NCI-H187 treated with DMSO at 0.1 percent for 48 hours (cell line): Measurements from ENCODE around the gene RNF121.

ENCODE experiments used
- DNase-seq: peaks from one replicate; lab custom pipeline; 2025; lab: John Stamatoyannopoulos, UW

The RNF121 gene

GRCh38 chr11:71990701-71991100 lies 61.9 kb downstream of the RNF121 start:
- DNase-seq = no peak

DNA sequence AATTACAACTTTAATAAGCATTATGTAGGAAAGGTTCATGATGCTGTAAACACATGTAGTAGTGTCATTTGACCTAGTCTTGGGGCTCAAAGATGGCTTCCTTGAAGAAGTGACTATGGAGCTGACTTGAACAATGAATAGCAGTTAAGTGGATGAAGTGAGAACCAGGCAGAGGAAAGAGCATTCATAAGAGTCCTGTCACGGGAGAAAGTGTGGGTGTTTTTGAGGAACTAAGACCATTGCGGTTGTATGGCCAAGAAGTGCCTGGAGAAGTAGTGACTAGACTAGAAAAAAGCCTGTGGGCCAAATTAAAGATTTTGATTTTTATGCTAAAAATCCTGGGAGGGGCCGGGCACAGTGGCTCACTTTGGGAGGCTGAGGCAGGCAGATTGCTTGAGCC lies 62.6 kb downstream of the RNF121 start:
- DNase-seq = no peak

DNA sequence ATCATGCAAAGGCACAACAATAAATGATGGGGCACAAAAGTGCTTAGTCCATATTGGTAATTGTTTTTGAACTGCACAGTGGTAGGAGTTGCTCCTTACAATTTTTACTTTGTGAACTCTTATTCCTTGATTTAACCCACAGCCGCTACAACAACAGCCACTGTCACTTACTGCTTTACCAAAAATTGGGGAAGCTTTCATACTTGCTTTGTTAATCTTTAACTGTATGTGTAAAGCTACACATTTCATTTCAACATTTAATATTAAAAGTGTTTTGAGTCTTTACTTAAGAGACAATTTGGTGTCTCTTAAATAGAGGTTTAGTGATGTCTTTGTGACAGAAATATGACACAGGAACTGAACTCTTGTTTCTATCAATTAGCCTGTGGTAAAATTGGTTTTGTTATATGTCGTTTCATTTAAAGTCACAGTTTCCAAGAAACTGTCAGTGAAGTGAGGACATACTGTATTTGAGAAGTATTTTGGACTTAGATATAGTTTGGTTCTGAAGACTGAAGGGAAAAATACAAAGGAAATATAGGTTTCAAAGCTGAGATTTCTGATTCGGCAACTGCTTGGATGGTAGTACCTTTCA lies 63.4 kb downstream of the RNF121 start:
- no peak for DNase-seq

DNA sequence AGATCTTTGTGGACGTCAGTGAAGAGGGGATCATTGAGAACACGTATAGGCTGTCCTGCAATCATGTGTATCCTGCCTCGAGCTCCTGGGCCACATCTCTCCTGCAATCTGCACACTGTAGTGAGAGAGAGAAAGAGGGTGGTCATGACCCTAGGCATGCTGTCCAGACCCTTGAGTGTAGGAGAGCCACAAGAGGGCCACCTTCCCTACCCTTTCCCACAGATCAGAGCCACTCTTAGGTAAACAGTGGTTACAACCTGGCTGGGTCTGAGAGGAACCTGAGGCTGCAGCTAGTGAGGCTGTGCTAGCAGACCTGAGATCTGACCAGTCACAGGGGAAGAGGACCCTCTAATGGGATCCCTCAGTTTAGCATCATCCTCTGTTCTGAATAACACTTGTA lies 65.9 kb downstream of the RNF121 start:
- DNase-seq = no peak

DNA sequence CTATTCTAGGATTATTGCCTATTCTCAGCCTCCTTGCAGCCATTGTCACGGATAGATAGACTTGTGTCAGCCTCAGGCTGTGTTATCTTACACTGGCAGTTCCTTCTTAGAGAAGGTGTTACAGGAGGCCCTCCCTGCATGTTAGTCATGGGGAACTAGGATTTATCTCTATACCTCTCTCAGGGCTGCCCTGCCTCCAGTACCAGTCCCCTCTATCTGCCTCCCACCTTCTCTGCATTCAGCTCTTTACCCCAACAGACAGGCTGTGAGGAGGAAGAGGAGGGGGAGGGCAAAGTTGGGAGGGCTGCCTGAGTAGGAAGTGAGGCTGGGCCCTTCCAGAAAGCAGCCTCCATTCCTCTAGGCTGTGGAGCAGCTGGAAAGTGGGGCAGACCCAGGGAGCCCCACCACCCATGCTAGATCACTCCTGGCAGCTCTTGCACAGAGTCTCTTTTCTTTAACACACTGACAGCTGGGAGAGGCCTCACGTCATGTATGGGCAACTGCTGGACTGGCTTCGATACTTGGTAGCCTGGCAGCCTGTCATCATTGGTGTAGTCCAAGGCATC lies 67.0 kb downstream of the RNF121 start:
- no peak for DNase-seq

GRCh38 chr11:71996517-71996916 lies 67.7 kb downstream of the RNF121 start:
- DNase-seq = no peak

GRCh38 chr11:71996946-71997345 lies 68.1 kb downstream of the RNF121 start:
- no peak for DNase-seq

DNA sequence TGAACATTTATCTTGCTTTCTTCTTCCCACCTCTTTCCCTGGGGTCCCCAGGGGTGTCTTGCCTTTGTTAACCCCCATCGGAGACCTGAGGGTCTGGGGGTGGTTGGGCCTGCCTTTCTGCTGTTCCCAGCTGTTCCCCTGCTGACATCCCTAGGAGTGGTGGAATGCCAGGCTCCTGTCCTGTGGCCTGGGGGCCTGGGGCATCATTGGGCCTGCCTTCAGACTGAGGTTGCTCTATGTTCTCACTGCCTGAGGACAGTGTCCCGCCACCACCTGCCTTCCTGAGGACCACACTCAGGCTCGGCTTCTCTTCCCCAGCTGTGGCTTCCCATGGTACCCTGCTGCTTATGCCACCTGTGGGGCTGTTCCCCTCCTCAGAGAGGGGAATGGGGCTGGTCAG lies 68.7 kb downstream of the RNF121 start:
- DNase-seq = no peak

- no peak for DNase-seq
These were observed 69.2 kb downstream of the RNF121 start for GRCh38 chr11:71998061-71998460.

GRCh38 chr11:71998649-71999310 lies 69.9 kb downstream of the RNF121 start, which contains the start of gene IL18BP:
Gene IL18BP (plus strand): TSS chr11:71998909. CDS start chr11:71999985, 1,076 bp downstream.
- no peak for DNase-seq

DNA sequence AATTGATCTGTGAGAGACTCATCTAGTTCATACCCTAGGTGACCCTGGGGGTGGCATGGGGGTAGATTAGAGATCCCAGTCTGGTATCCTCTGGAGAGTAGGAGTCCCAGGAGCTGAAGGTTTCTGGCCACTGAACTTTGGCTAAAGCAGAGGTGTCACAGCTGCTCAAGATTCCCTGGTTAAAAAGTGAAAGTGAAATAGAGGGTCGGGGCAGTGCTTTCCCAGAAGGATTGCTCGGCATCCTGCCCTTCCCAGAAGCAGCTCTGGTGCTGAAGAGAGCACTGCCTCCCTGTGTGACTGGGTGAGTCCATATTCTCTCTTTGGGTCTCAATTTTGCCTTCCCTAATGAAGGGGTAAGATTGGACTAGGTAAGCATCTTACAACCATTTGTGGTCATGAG lies 70.5 kb downstream of the RNF121 start:
- DNase-seq = no peak

DNA sequence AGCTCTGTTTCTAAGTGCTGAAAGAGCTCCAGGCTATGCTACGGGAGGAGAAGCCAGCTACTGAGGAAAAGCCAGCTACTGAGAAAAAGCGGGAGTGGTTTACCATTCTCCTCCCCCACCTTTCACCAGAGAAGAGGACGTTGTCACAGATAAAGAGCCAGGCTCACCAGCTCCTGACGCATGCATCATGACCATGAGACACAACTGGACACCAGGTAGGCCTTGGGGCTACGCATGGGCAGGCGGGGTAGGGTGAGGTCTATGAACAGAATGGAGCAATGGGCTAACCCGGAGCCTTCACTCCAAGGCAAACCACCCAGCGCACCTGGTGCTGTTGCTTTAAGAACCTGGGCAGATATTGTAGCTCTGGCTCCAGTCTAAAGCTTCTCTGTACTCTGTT lies 71.0 kb downstream of the RNF121 start:
- no peak for DNase-seq

GRCh38 chr11:72000202-72000867 lies 71.5 kb downstream of the RNF121 start:
- DNase-seq = no peak

DNA sequence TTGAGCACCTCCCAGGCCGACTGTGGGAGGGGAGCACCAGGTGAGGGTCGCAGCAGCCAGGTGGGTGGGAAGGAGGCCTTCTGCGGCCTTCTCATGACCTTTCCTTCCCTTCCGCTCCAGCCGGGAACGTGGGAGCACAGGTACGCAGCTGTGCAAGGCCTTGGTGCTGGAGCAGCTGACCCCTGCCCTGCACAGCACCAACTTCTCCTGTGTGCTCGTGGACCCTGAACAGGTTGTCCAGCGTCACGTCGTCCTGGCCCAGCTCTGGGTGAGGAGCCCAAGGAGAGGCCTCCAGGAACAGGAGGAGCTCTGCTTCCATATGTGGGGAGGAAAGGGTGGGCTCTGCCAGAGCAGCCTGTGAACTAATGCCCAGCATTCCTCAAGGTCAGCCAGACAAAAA lies 72.4 kb downstream of the RNF121 start:
- no peak for DNase-seq

DNA sequence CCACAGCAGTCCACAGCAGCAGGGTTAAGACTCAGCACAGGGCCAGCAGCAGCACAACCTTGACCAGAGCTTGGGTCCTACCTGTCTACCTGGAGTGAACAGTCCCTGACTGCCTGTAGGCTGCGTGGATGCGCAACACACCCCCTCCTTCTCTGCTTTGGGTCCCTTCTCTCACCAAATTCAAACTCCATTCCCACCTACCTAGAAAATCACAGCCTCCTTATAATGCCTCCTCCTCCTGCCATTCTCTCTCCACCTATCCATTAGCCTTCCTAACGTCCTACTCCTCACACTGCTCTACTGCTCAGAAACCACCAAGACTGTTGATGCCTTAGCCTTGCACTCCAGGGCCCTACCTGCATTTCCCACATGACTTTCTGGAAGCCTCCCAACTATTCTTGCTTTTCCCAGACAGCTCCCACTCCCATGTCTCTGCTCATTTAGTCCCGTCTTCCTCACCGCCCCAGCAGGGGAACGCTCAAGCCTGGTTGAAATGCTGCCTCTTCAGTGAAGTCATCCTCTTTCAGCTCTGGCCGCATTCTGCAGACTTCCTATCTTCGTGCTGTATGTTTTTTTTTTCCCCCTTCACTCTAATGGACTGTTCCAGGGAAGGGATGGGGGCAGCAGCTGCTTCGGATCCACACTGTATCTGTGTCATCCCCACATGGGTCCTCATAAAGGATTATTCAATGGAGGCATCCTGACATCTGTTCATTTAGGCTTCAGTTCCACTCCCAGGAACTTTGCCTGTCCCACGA lies 73.2 kb downstream of the RNF121 start:
- no peak for DNase-seq

DNA sequence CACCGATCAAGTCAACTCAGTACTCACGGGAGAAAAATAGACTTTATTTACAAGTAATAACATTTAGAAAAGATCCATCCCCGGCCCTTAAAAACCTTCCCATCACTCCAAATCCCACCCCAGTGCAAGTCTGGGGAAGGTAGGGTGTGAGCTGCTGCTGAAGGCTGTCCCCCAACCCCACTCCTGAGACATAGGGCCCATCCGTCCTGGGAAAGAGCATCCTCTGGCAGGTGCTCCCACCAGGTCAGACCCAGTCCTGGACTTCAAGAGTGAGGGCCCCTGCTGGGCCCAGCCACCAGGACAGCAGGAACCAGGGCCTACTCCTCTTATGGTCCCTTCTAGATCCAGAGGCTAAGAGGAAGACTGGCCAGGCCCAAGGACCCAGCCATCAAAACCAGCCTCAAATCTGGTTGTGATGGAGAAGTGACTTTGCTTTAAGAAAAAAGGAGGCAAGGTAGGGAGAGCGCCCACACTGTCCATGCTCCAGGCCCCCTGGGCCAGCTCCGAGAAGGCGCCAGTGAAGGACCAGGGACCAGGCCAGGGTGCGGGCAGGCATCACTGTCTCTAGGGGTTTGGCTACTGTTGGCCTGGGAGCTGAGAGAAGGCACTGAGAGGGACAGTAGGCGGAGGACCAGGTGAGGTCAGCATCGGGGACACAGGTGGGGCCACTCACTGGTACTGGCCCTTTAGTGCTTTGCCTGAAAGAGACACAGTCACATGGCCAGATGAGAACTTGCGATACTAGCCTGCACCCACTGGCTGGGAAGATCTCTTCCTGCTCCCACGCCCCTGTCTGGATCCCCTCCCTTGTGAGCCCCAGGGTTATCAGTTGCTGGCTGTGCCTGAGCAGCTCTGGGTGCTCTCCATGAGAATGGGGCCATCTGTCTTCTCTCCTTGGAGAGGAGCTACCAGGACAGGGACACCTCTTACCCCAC lies 74.3 kb downstream of the RNF121 start:
- no peak for DNase-seq

DNA sequence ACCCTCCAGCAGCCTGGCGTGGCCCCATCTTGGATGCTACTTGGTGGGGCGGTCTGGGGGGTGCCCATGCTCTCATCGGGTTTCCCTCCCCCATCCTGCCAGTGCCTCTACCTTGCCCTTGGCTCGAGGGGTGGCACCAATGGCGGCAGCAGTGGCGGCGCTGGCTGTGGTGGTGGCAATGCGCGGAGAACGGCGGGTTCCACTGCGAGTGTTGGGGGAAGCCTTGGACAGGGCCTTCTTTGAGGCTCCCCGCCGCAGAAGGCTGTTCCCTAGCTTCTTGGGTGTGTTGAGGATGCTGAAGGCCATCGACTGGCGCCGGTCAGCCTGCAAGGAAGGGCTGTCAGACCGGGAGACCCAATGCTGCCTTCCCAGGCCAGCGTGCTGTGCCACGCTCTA lies 74.9 kb downstream of the RNF121 start:
- DNase-seq = no peak

DNA sequence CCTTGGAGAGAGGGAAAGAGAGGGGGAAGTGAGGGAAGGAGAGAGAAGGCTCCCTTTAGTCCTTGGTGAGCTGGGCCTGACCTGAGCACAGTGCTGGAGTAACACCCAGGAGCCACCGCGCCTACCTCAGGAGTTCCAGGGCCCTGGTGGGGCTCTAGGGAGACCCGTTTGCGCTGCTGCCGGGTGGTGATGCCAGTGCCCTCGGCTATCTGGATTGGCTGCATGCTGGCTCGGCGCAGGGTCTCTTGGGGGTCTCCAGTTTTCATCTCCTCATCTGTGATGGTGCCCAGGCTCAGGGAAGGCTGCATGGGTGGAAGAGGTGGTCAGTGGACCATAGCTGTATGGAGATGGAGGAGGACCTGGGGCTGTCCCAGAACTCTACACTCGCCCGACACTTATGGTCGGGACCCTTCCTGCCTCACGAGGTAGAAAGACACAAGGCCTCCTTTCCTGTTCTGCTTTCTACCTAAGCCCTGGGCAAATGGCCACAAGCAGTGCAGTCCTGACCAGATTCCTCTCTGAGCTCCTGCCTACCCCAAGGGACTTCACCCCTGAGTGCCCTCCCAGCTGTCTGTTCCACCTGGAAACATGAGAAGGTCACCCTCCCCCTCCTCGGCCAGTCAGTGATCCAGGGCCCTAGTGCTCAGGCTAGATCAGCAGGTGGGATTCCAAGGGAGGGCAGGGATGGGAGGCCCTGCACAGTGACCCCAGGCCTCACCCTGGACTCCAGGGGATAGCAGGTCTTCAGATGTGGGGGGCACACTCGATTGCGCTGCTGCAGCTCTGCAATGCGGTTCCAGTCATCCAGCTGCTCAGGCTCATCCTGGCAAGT lies 75.9 kb downstream of the RNF121 start:
- DNase-seq = no peak

DNA sequence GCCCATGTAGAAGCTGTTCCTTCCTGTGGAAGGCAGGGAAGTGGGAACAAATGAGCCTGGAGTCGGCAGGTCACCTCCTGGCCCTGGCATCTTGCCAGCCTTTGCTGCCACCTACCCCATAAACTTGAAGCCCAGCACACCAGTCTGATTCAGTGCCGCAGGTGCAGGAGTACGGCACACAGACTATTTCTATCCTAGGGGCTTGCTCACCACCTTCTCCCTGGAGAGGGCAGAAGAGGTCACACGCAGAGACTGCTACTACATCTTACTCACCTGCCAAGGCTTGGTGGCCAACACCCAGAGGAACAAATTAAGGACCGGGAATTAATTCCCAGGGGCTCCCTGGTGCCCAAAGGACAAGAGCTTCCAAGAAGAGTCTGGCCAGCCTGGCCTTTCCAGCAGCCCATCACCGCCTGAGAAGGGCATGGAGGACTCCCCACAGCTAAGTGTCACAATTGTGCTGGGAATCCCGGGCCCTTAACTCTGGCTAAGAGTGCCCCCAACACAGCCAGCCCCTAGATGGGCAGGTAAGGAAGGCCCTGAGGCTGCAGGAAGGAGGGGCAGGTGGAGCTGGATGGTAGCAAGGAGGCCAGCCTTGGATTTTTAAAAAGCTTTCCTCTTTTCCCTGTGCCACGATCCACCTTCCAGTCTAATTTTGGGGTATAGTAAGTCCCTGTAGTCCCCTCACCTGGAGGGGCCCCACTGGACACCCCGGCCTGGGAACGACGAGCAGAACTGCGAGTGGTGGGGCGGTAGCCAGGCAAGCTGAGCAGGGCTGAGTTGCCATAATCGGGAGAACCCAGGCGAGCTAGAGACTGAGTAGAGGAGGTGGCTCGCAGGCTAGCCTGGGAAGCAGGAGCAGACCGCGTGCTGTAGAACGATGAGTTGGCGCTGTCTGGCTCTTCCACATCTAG lies 76.8 kb downstream of the RNF121 start:
- no peak for DNase-seq
